GM12878 (cell line): ENCODE data around the gene PTPRQ. TPM values are rescaled to one million over a fixed set of nuclear protein-coding genes. Genes with fewer than 3 reads are reported as not detected.

ENCODE experiments used
- ATAC-seq: fragments of 200-7000 bp; cut with Tn5 transposase; 3 replicates; pipeline ENCODE4 v1.9.1; 2020; ENCODE audit warnings: mild to moderate bottlenecking, moderate library complexity
- BruUV-seq: library from RNA; stranded (reverse); fragments of 400-500 nt; replicated peaks from 2 replicates; lab custom pipeline; 2021; lab: Mats Ljungman, UMichigan
- CTCF ChIA-PET: fragments of 300-600 bp; sonication (Branson Sonifier 250); formaldehyde crosslinking; extraction: SDS; loops from one replicate; lab custom pipeline; 2021; ENCODE audit warnings: inconsistent platforms; lab: Yijun Ruan, JAX
- POLR2A ChIA-PET: fragments of 350-600 bp; formaldehyde crosslinking; extraction: SDS; loops from one replicate; lab custom pipeline; 2021; ENCODE audit warnings: inconsistent platforms; lab: Charles Lee
- RAD21 ChIA-PET: fragments of 300-600 bp; sonication (Branson Sonifier 250); formaldehyde crosslinking; loops from one replicate; lab custom pipeline; 2023; ENCODE audit warnings: antibody characterized with exemption; ENCODE audit not compliant: unreplicated experiment; lab: Charles Lee
- SMC1A ChIA-PET: fragments of 300-600 bp; sonication (Branson Sonifier 250); formaldehyde crosslinking; loops from one replicate; lab custom pipeline; 2023; ENCODE audit not compliant: unreplicated experiment, uncharacterized antibody; lab: Charles Lee
- DNase-seq: peaks from one replicate; pipeline ENCODE4 v3.0.0-alpha.2; 2011; ENCODE audit warnings: low read depth, low spot score
- FAIRE-seq: peaks from 3 replicates; lab custom pipeline; 2011; peaks lifted over from hg19 to GRCh38; lab: Jason Lieb, UNC
- H2AFZ ChIP-seq: 2 replicates; pipeline ENCODE4 v1.6.0; 2011; ENCODE audit warnings: low read depth, low read length, control low read depth; ENCODE audit not compliant: control insufficient read depth
- H3K27ac ChIP-seq: 2 replicates; pipeline ENCODE4 v1.5.1; 2011; ENCODE audit warnings: control low read depth; ENCODE audit not compliant: control insufficient read depth, insufficient read depth
- H3K27me3 ChIP-seq, 2 experiments: replicated peaks in 1 of 2; 2 replicates each; pipeline versions ENCODE4 v1.6.0 to v1.6.1; 2011; ENCODE audit warnings: low read length in 1 of 2; ENCODE audit not compliant: control insufficient read depth in 2 of 2, insufficient read depth in 2 of 2
- H3K36me3 ChIP-seq, 2 experiments: 2 replicates each; pipeline ENCODE4 v1.5.1; 2011; ENCODE audit warnings: low read length in 1 of 2; ENCODE audit not compliant: control insufficient read depth in 2 of 2, insufficient read depth in 2 of 2
- H3K4me1 ChIP-seq: 2 replicates; pipeline ENCODE4 v1.6.1; 2011; ENCODE audit warnings: mild to moderate bottlenecking, low read length, moderate library complexity, mixed read lengths; ENCODE audit not compliant: control insufficient read depth, insufficient read depth
- H3K4me2 ChIP-seq: 2 replicates; pipeline ENCODE4 v1.6.0; 2011; ENCODE audit warnings: control low read depth; ENCODE audit not compliant: control insufficient read depth, insufficient read depth
- H3K4me3 ChIP-seq: fragments of 200-600 bp; sonication (generic); 2 replicates; pipeline ENCODE4 v1.5.1; 2016
- H3K79me2 ChIP-seq: 2 replicates; pipeline ENCODE4 v1.6.0; 2011; ENCODE audit warnings: low read length; ENCODE audit not compliant: control insufficient read depth, insufficient read depth
- H3K9ac ChIP-seq: 2 replicates; pipeline ENCODE4 v1.8.0; 2011; ENCODE audit warnings: low read length, control low read depth, mixed read lengths; ENCODE audit not compliant: control insufficient read depth, insufficient read depth
- H3K9me3 ChIP-seq: replicated peaks from 3 replicates; pipeline ENCODE4 v1.5.1; 2011; ENCODE audit warnings: mild to moderate bottlenecking, low read length; ENCODE audit not compliant: control insufficient read depth, insufficient read depth
- H4K20me1 ChIP-seq: 2 replicates; pipeline ENCODE4 v1.6.0; 2011; ENCODE audit not compliant: control insufficient read depth, insufficient read depth
- CBX3 ChIP-seq: fragments of 200-600 bp; sonication (generic); IDR thresholded peaks from 2 replicates; pipeline ENCODE4 v1.6.1; 2016; ENCODE audit warnings: low read depth, borderline replicate concordance
- HDGF ChIP-seq: fragments of 450-650 bp; IDR thresholded peaks from 2 replicates; pipeline ENCODE4 v1.6.1; 2016; ENCODE audit warnings: antibody characterized with exemption
- JUND ChIP-seq: IDR thresholded peaks from 2 replicates; pipeline ENCODE4 v1.6.1; 2012; ENCODE audit warnings: low read depth, mild to moderate bottlenecking, low read length, improper control_type of control experiment, moderate library complexity
- MEF2A ChIP-seq: IDR thresholded peaks from 2 replicates; pipeline ENCODE4 v1.6.1; 2011; ENCODE audit warnings: low read depth, mild to moderate bottlenecking, low read length, moderate library complexity; ENCODE audit not compliant: insufficient read depth
- RAD21 ChIP-seq: IDR thresholded peaks from 2 replicates; pipeline ENCODE4 v1.6.1; 2011; ENCODE audit warnings: mild to moderate bottlenecking, low read depth, low read length, moderate library complexity; ENCODE audit not compliant: insufficient read depth
- RFX5 ChIP-seq: IDR thresholded peaks from 2 replicates; pipeline ENCODE4 v1.6.1; 2011; ENCODE audit warnings: low read depth, low read length, improper control_type of control experiment
- SUPT20H ChIP-seq: IDR thresholded peaks from 2 replicates; pipeline ENCODE4 v1.6.1; 2011; ENCODE audit warnings: low read depth, mild to moderate bottlenecking, low read length, moderate library complexity, borderline replicate concordance; ENCODE audit not compliant: control insufficient read depth
- ZNF622 ChIP-seq: fragments of 450-650 bp; IDR thresholded peaks from 2 replicates; pipeline ENCODE4 v1.6.1; 2017; ENCODE audit warnings: mild to moderate bottlenecking, inconsistent platforms
- WGBS: methylation state at CpG from one replicate; pipeline ENCODE4 v1.1.6; 2016; ENCODE audit warnings: low lambda C conversion rate; ENCODE audit not compliant: insufficient replicate concordance, insufficient coverage; ENCODE audit errors: missing lambda C conversion rate; 5-methylcytosine and 5-hydroxymethylcytosine counted together
- in situ Hi-C: fragments of 300-500 bp; cut with MboI; formaldehyde crosslinking; loops from 9 replicates; pipeline ENCODE4 v1.14.3; 2018; ENCODE audit warnings: mixed read lengths
- intact Hi-C: fragments of 100-400 bp; cut with micrococcal nuclease; formaldehyde crosslinking; loops from one replicate; pipeline ENCODE4 v1.14.2; 2022; ENCODE audit not compliant: unreplicated experiment
- polyA plus RNA-seq, 11 experiments: library from polyadenylated mRNA; depleted of rRNA in 4 of 11; unstranded in 6 of 11; stranded (reverse) in 5 of 11; fragments of >200 nt; fragmentation: Nextera tagmentation in 4 of 11; fragmentation: Illumina TruSeq in 1 of 11; extraction: Ambion mirVana in 4 of 11; extraction: Trizol in 1 of 11; gene quantifications; 1 replicate in 1 of 11; 2 replicates in 10 of 11; pipeline versions ENCODE4 v1.2.1 to v1.2.3, GENCODE V29; 2011 to 2016; ENCODE audit warnings: inconsistent platforms in 2 of 11, missing spikeins in 2 of 11, low read depth in 1 of 11
- total RNA-seq, 4 experiments: library from RNA; depleted of rRNA in 3 of 4; stranded (reverse); fragments of >200 nt in 3 of 4; fragmentation: Illumina TruSeq in 1 of 4; extraction: Trizol in 1 of 4; gene quantifications; 2 replicates each; pipeline versions ENCODE4 v1.2.1 to v1.2.3, GENCODE V29; 2013 to 2021
- TF ChIP-seq, protein P1 (sequence below): fragments of 150-350 bp; IDR thresholded peaks from 2 replicates; pipeline ENCODE4 v1.6.1; 2014; ENCODE audit warnings: mild to moderate bottlenecking, low read depth, low read length
- TF ChIP-seq, protein P2 (sequence below): fragments of 450-650 bp; IDR thresholded peaks from 2 replicates; pipeline ENCODE4 v1.6.1; 2014; ENCODE audit warnings: mild to moderate bottlenecking
- TF ChIP-seq, protein P3 (sequence below): IDR thresholded peaks from 2 replicates; pipeline ENCODE4 v1.6.1; 2012; ENCODE audit warnings: improper control_type of control experiment, low read depth, low read length; ENCODE audit not compliant: insufficient replicate concordance
- TF ChIP-seq, protein P4 (sequence below): fragments of 450-650 bp; IDR thresholded peaks from 2 replicates; pipeline ENCODE4 v1.6.1; 2016; ENCODE audit warnings: mild to moderate bottlenecking
- TF ChIP-seq, protein P5 (sequence below): IDR thresholded peaks from 2 replicates; pipeline ENCODE4 v1.6.1; 2012; ENCODE audit warnings: low read depth, low read length, improper control_type of control experiment

Gene PTPRQ
- total and polyA plus RNA-seq, 10 of the 15 experiments (the other 5 are each of a cell fraction or from before 2014, with no cell fraction given) = 0.01 TPM; not detected in 9

DNA sequence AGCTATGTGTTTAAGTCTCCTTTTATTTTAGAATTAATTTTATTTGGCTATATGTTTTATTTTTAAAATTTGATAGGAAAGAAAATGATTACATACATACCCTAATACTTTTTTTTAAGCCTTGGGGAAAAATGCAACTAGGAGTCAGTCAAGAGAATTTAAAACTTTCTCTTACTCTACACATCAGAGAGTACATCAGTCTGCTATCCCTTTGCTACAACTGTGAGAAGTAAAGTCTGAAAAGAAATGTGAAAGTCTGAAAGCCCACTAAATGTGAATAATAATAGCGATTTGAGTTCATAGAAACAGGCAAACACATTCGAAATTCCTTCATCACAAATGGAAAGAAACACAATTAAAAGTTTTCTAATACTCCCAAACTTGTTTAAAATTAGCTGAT is 95.0 kb downstream of the PTPRQ start:
- no peaks in the 10 kb centered on the region for H3K4me1 ChIP-seq
- DNase-seq (no peak), ATAC-seq (no peak), FAIRE-seq (no peak)
- H3K79me2 ChIP-seq = no peaks in the 10 kb centered on the region
- H4K20me1 ChIP-seq = no peaks in the 10 kb centered on the region
- H3K4me3 ChIP-seq = no peak overlapping the region
- no TSS peak for BruUV-seq
- ChIA-PET CTCF (no interaction called here), SMC1A (no interaction called here), RAD21 (no interaction called here), POLR2A (no interaction called here)
- H3K27me3 ChIP-seq = no peaks in the 10 kb centered on the region
- in situ Hi-C loops = no loop called here
- intact Hi-C loops = no loop called here
- WGBS = 0% methylated on average over 2 of the region's 2 CpGs
- H2AFZ ChIP-seq = no peak overlapping the region
- TF ChIP-seq RFX5 (no peak), HDGF (no peak), JUND (no peak), MEF2A (no peak), RAD21 (no peak), ZNF622 (no peak), SUPT20H (no peak), CBX3 (no peak)
- TF ChIP-seq, protein P1, sequence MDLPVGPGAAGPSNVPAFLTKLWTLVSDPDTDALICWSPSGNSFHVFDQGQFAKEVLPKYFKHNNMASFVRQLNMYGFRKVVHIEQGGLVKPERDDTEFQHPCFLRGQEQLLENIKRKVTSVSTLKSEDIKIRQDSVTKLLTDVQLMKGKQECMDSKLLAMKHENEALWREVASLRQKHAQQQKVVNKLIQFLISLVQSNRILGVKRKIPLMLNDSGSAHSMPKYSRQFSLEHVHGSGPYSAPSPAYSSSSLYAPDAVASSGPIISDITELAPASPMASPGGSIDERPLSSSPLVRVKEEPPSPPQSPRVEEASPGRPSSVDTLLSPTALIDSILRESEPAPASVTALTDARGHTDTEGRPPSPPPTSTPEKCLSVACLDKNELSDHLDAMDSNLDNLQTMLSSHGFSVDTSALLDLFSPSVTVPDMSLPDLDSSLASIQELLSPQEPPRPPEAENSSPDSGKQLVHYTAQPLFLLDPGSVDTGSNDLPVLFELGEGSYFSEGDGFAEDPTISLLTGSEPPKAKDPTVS = no peak
- TF ChIP-seq, protein P2, sequence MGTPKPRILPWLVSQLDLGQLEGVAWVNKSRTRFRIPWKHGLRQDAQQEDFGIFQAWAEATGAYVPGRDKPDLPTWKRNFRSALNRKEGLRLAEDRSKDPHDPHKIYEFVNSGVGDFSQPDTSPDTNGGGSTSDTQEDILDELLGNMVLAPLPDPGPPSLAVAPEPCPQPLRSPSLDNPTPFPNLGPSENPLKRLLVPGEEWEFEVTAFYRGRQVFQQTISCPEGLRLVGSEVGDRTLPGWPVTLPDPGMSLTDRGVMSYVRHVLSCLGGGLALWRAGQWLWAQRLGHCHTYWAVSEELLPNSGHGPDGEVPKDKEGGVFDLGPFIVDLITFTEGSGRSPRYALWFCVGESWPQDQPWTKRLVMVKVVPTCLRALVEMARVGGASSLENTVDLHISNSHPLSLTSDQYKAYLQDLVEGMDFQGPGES = no peak
- TF ChIP-seq, protein P3, sequence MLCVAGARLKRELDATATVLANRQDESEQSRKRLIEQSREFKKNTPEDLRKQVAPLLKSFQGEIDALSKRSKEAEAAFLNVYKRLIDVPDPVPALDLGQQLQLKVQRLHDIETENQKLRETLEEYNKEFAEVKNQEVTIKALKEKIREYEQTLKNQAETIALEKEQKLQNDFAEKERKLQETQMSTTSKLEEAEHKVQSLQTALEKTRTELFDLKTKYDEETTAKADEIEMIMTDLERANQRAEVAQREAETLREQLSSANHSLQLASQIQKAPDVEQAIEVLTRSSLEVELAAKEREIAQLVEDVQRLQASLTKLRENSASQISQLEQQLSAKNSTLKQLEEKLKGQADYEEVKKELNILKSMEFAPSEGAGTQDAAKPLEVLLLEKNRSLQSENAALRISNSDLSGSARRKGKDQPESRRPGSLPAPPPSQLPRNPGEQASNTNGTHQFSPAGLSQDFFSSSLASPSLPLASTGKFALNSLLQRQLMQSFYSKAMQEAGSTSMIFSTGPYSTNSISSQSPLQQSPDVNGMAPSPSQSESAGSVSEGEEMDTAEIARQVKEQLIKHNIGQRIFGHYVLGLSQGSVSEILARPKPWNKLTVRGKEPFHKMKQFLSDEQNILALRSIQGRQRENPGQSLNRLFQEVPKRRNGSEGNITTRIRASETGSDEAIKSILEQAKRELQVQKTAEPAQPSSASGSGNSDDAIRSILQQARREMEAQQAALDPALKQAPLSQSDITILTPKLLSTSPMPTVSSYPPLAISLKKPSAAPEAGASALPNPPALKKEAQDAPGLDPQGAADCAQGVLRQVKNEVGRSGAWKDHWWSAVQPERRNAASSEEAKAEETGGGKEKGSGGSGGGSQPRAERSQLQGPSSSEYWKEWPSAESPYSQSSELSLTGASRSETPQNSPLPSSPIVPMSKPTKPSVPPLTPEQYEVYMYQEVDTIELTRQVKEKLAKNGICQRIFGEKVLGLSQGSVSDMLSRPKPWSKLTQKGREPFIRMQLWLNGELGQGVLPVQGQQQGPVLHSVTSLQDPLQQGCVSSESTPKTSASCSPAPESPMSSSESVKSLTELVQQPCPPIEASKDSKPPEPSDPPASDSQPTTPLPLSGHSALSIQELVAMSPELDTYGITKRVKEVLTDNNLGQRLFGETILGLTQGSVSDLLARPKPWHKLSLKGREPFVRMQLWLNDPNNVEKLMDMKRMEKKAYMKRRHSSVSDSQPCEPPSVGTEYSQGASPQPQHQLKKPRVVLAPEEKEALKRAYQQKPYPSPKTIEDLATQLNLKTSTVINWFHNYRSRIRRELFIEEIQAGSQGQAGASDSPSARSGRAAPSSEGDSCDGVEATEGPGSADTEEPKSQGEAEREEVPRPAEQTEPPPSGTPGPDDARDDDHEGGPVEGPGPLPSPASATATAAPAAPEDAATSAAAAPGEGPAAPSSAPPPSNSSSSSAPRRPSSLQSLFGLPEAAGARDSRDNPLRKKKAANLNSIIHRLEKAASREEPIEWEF = no peak
- TF ChIP-seq, protein P4, sequence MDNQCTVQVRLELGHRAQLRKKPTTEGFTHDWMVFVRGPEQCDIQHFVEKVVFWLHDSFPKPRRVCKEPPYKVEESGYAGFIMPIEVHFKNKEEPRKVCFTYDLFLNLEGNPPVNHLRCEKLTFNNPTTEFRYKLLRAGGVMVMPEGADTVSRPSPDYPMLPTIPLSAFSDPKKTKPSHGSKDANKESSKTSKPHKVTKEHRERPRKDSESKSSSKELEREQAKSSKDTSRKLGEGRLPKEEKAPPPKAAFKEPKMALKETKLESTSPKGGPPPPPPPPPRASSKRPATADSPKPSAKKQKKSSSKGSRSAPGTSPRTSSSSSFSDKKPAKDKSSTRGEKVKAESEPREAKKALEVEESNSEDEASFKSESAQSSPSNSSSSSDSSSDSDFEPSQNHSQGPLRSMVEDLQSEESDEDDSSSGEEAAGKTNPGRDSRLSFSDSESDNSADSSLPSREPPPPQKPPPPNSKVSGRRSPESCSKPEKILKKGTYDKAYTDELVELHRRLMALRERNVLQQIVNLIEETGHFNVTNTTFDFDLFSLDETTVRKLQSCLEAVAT = no peak
- TF ChIP-seq, protein P5, sequence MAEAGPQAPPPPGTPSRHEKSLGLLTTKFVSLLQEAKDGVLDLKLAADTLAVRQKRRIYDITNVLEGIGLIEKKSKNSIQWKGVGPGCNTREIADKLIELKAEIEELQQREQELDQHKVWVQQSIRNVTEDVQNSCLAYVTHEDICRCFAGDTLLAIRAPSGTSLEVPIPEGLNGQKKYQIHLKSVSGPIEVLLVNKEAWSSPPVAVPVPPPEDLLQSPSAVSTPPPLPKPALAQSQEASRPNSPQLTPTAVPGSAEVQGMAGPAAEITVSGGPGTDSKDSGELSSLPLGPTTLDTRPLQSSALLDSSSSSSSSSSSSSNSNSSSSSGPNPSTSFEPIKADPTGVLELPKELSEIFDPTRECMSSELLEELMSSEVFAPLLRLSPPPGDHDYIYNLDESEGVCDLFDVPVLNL = no peak
- H3K36me3 ChIP-seq = no peaks in the 10 kb centered on the region
- no peak overlapping the region for H3K9ac ChIP-seq
- no peak overlapping the region for H3K4me2 ChIP-seq
- no peak overlapping the region for H3K27ac ChIP-seq
- no peaks in the 10 kb centered on the region for H3K9me3 ChIP-seq
